HG03060 (cell line): ENCODE results near the gene AUTS2.
"Not testable (repeated sequence)": the region's sequence is repeated elsewhere in the genome, so short reads cannot be mapped to it uniquely, and the experiment has no call there.

Source experiments
- ATAC-seq: cut with Tn5 transposase; IDR thresholded peaks from one replicate; pipeline ENCODE4 v1.9.1; 2021; ENCODE audit warnings: low read depth, moderate number of reproducible peaks; ENCODE audit not compliant: unreplicated experiment

Gene AUTS2

DNA sequence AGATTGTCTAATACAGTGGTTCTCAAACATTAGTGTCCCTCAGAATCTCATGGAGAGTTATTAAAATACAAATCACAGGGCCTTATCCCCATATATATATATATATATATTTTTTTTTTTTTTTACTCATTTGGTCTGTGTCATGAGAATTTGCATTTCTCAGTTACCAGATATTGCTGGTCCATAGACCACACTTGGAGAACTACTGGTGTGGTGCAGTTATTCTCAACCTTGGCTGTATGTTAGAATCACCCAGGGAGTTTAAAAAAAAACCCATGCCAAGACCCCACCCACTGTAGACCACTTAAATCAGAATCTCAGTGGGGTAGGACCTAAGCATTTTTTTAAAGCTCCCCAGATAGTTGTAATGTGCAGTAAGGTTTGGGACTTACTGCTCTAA lies 179.9 kb downstream of the AUTS2 start:
- ATAC-seq, result no peak

- ATAC-seq, result no peak
These were observed 182.1 kb downstream of the AUTS2 start for GRCh38 chr7:69780379-69780778.

- no peak for ATAC-seq
These were observed 183.2 kb downstream of the AUTS2 start for GRCh38 chr7:69781412-69781846.

DNA sequence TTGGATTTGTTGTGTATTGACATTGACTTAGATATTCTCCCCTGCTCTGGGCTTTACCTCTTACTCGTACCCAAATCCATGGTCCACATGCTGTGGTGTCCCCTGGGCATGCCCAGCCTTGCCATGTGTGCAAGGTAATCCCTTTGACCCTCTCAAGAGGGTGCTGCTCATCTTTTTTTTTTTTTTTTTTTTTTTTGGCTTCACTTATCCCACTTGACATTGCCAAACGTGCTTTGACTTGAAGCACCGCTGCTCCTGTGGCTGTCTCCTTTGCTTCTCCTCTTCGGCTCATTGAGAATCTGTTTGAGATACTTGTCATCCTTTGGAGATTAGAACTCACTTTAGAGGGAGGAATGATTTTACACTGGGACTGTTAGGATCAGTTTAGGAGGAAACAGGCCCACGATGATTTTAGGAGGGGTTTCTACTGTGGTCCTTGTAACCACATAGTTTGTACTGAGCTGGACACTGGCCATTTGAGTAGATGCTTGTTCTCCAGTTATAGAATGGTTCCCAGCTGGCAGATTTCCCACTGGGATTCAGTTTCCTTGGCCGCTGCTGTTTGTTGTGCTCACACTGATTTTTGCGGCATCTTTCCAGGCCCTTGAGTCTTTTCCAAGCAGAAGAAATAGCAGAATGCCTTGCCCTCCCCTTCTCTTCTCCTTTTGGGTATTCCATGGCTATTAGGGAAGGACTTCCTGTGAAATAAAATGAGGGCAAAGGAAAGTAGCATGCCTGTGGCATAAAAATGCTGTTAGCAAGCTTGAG lies 184.8 kb downstream of the AUTS2 start:
- ATAC-seq, result no peak

- ATAC-seq, result not testable (repeated sequence)
These were observed 187.9 kb downstream of the AUTS2 start for GRCh38 chr7:69786130-69786529.

- ATAC-seq, result no peak
These were observed 188.6 kb downstream of the AUTS2 start for GRCh38 chr7:69786730-69787395.

DNA sequence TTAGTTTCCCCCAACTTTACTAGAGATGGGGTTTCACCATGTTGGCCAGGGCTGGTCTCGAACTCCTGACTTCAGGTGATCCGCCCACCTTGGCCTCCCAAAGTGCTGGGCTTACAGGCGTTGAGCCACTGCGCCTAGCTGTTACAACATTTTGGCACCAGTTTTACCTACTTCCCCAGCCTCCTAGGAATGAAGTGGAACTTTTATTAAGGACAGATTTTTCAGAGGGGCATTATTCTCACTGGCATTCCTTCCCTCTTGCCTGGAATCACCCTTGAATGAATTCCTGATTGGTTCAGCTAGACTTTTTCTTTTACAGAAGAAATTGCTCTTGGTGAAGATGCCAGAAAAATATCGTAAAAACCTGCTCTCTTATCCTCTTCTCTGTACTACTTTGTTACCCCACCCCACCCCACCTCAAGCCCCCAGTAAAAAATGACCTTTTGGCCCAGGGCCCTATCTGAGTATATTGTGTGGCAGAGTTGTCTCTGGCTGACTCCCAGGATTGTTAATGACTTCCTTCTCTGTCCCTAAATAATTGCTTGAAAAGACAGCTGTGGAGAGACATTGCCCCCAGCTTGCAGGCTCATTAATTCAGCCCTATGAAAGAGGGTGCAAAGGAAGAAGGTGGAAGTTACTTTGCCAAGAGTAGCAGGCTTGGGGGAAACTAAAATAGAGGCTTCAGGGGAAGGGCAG lies 189.6 kb downstream of the AUTS2 start:
- no peak for ATAC-seq

GRCh38 chr7:69789563-69789962 lies 191.3 kb downstream of the AUTS2 start:
- ATAC-seq, result no peak

DNA sequence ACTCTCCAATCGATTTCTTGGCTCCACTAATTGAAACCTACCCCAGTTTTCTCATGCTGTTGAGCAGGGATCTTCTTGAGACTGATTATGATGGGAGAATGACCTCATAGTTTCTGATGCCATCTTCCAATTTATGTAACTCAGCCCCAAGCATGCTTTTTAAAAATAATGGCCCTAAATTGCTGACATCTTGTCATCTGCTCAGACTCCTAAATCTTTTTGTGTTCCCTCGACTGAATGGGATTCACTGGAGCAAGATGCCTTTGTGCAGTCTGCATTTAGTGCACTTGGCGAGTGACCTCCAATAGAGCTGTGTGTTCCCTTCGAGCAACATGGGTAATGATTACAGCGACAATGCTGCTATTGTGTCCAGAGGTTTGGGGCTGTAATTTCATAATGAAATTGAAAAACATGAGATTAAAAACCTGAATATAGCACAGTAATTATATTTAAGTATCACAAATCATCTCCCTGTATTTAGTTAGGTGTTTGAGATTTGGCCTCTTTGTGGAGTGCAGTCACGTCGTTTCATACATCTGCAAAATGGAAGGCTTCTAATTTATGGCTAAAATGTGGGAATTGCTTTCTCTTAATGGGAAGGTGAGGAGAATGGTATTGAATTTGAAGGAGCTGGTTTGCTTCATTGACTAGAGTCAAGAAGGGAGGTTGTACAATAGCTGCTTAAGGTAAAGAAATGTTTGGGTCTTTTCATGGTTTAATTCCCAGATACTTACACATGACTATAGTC lies 192.9 kb downstream of the AUTS2 start:
- no peak for ATAC-seq

- ATAC-seq, result no peak
These were observed 193.5 kb downstream of the AUTS2 start for GRCh38 chr7:69791739-69792138.

DNA sequence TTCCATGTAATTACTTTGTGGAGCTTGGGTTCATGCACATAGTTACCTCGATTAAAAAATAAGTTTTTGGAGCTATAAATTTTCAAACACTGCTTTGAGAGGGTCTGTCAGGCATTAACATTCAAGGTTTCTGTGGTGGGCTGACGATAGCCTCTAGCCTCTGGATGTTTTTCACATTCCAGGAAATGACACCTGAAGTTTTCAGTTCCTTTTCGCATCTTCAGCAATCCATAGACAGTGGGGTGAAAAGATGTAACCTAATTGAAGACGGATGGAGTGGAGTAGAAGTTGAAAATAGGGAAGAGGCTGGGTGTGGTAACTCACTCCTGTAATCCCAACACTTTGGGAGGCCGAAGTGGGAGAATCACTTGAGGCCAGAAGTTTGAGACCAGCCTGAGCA lies 197.7 kb downstream of the AUTS2 start:
- ATAC-seq, result no peak

DNA sequence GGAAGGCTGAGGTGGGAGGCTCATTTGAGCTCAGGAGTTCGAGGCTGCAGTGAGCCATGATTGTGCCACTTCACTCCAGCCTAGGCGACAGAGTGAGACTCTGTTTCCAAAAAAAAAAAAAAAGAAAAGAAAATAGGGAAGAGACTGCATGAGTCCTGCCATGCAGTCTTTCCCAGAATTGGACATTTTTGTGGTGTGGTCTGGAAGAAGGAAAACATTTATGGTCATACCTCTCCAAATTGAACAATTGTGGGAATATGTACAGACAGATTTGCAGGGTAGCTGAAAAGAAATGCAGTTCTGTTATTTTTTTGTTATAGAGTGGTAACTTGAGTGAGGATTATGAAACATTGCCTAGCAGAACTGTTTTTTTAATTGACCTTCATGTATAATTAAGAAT lies 198.1 kb downstream of the AUTS2 start:
- ATAC-seq, result no peak

- ATAC-seq, result no peak
These were observed 200.9 kb downstream of the AUTS2 start for GRCh38 chr7:69799048-69799697.

- no peak for ATAC-seq
These were observed 201.7 kb downstream of the AUTS2 start for GRCh38 chr7:69799990-69800389.

DNA sequence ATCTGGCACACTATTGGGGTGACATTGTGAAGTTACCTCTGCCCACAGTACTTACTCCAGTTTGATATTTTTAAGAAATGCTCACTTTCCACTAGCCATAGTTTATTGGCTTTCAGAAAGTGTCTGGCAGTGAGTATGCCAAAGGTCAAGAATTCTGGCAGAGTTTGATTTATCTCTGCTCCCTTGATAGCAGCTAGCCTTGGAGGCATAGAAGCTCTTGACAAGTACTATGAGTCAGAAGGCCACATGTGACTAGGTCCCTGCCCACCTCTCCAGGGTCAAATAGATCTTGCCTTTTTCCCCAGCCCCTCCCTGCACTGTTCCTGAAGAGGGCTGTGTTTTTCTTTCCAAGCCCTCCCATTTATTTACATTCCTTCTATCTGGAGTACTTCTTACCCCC lies 202.2 kb downstream of the AUTS2 start:
- no peak for ATAC-seq

GRCh38 chr7:69801729-69802682 lies 203.7 kb downstream of the AUTS2 start:
- no peak for ATAC-seq

- ATAC-seq, result peak; percentile 87
These were observed 205.6 kb downstream of the AUTS2 start for GRCh38 chr7:69803699-69804516.

DNA sequence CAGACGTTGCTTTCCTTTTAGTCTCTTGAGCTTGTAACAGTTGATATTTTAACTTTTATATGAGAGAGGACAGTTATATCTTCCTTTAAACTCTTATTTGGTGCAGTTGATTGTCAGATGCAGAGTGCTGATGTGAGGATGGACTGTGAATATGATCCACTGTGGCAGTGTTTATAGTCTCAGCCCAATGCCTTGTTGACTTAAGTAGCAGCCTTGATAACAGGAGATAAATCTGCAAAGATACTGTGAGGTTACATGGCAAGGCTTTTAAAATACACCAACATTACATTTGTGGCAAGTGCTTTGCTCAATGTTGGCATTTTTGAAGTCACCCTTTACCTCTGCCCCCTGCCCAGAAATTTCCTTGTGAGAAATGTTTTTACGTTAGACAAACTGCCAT lies 206.7 kb downstream of the AUTS2 start:
- ATAC-seq, result no peak
